ENCODE data around the gene MACROH2A1. TPM values are rescaled to one million over a fixed set of nuclear protein-coding genes. Genes with fewer than 3 reads are reported as not detected.

Gene MACROH2A1
- total RNA-seq, 4 donors from 2014 or later, result 196 to 251 (median 209) TPM

DNA sequence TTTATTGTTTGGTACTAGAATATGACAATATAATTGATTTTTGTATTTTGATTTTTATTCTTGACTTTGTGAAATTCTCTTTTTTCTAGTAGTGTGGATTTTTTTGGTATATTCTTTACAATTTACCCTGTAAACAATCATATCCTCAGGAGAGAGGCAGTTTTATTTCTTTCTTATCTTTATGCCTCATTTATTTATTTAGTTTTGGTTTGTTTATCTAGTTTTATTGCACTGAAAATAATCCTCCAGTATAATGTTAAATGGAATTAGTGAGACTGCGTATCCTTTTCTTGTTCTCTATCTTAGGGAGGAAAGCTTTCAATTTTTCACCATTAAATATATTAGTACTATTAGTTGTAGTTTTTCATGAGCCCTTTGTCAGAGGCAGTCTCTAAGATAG, 109.4 kb downstream of the MACROH2A1 start:
- TF ChIP-seq EP300 (IDR thresholded peaks at IDR 0.05), result no peak
- no peak for TF ChIP-seq POLR2A (IDR thresholded peaks at IDR 0.05)
- TF ChIP-seq CTCF (IDR thresholded peaks at IDR 0.05), result no peak
- no peak for TF ChIP-seq POLR2AphosphoS5 (IDR thresholded peaks at IDR 0.05)
- H3K4me3 ChIP-seq, result no peak overlapping the region
- no peak for DNase-seq (ENCODE audit: low spot score in 2 of 2)
- H3K27me3 ChIP-seq, result peaks cover 3% of the 10 kb centered on the region
- no peak overlapping the region for H3K27ac ChIP-seq
- H3K4me1 ChIP-seq, result no peaks in the 10 kb centered on the region
- H3K9me3 ChIP-seq, result no peaks in the 10 kb centered on the region
- H3K36me3 ChIP-seq, result no peaks in the 10 kb centered on the region
- 95% methylated on average over 1 of the region's 1 CpG for WGBS

DNA sequence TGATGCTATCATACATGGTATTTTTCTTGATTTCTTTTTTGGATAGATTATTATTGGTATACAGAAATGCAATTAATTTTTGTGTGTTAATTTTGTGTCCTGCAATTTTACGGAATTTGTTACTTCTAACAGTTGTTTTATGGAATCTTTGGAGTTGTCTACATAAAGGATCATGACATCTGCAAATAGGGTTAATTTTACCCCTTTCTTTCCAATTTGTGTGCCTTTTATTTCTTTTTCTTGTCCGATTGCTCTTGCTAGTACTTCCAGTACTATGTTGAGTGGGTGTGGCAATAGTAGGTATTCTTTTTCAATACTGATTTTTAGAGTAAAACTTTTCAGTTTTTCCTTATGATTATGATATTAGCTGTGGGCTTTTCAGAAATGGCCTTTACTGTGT, 111.5 kb downstream of the MACROH2A1 start:
- Histone ChIP-seq H3K27ac (no peak overlapping the region), H3K4me3 (no peak overlapping the region), H3K4me1 (no peaks in the 10 kb centered on the region), H3K9me3 (no peaks in the 10 kb centered on the region), H3K36me3 (no peaks in the 10 kb centered on the region), H3K27me3 (peaks cover 3% of the 10 kb centered on the region)
- DNase-seq (ENCODE audit: low spot score in 2 of 2), result no peak
- TF ChIP-seq EP300 (IDR thresholded peaks at IDR 0.05), result no peak
- no peak for TF ChIP-seq POLR2AphosphoS5 (IDR thresholded peaks at IDR 0.05)
- TF ChIP-seq CTCF (IDR thresholded peaks at IDR 0.05), result no peak
- no peak for TF ChIP-seq POLR2A (IDR thresholded peaks at IDR 0.05)
- WGBS, result 94% methylated on average over 2 of the region's 2 CpGs

Other genes with a start within 250 kb of the MACROH2A1 start
- gene DCANP1, start 48.1 kb upstream of the MACROH2A1 start, total RNA-seq, result not detected
- gene TIFAB, start 53.1 kb upstream of the MACROH2A1 start, total RNA-seq, result under 1 TPM in 1 of 4 donors, not detected in 3; 0.08 TPM
- not detected for gene NEUROG1, start 136.7 kb upstream of the MACROH2A1 start, total RNA-seq
- 100 to 1,000 TPM; 247 to 781 (median 334) TPM for gene CXCL14, start 179.8 kb upstream of the MACROH2A1 start, total RNA-seq